OCI-LY1 (cell line): Measurements from ENCODE around the gene TMF1.

Source experiments
- H2AFZ ChIP-seq: fragments of 200-600 bp; sonication (generic), shearing (Covaris generic); 2 replicates; pipeline ENCODE4 v1.6.0; 2014; ENCODE audit warnings: antibody characterized with exemption, mild to moderate bottlenecking, low read length
- H3F3A ChIP-seq: fragments of 200-600 bp; sonication (generic), shearing (Covaris generic); 2 replicates; pipeline ENCODE4 v1.6.0; 2014; ENCODE audit warnings: mild to moderate bottlenecking, antibody characterized with exemption, low read length, moderate library complexity; ENCODE audit not compliant: insufficient read depth
- H3K27ac ChIP-seq: fragments of 200-600 bp; sonication (generic); 2 replicates; pipeline ENCODE4 v1.5.1; 2014; ENCODE audit warnings: low read length, mixed run types, mild to moderate bottlenecking, low read depth; ENCODE audit not compliant: poor library complexity, severe bottlenecking
- H3K27me3 ChIP-seq: fragments of 200-600 bp; sonication (generic); 2 replicates; pipeline ENCODE4 v1.6.0; 2014; ENCODE audit warnings: antibody characterized with exemption, mild to moderate bottlenecking, low read length, moderate library complexity; ENCODE audit not compliant: insufficient read depth
- H3K36me3 ChIP-seq: fragments of 200-600 bp; sonication (generic); 2 replicates; pipeline ENCODE4 v1.6.1; 2014; ENCODE audit warnings: mild to moderate bottlenecking, antibody characterized with exemption, low read length, moderate library complexity, mixed read lengths; ENCODE audit not compliant: insufficient read depth
- H3K4me1 ChIP-seq: fragments of 200-600 bp; sonication (generic); 2 replicates; pipeline ENCODE4 v1.5.1; 2014; ENCODE audit warnings: mild to moderate bottlenecking, low read length, moderate library complexity; ENCODE audit not compliant: insufficient read depth, severe bottlenecking
- H3K4me2 ChIP-seq: fragments of 200-600 bp; sonication (generic), shearing (Covaris generic); 2 replicates; pipeline ENCODE4 v1.6.1; 2014; ENCODE audit warnings: low read length
- H3K4me3 ChIP-seq: fragments of 200-600 bp; sonication (generic); 2 replicates; pipeline ENCODE4 v1.5.1; 2014; ENCODE audit warnings: low read length, low read depth, mild to moderate bottlenecking, mixed read lengths; ENCODE audit not compliant: poor library complexity, severe bottlenecking
- H3K79me2 ChIP-seq: fragments of 200-600 bp; shearing (Covaris generic); 2 replicates; pipeline ENCODE4 v1.6.1; 2016; ENCODE audit warnings: mixed run types, low read length, mixed read lengths; ENCODE audit not compliant: insufficient read depth
- H3K9ac ChIP-seq: fragments of 200-600 bp; sonication (generic), shearing (Covaris generic); 2 replicates; pipeline ENCODE4 v1.6.1; 2014; ENCODE audit warnings: mild to moderate bottlenecking, low read length, mixed read lengths
- H3K9me2 ChIP-seq: fragments of 200-600 bp; sonication (generic), shearing (Covaris generic); 2 replicates; pipeline ENCODE4 v1.6.1; 2014; ENCODE audit warnings: low read depth, mild to moderate bottlenecking, low read length, mixed read lengths
- H3K9me3 ChIP-seq: fragments of 200-600 bp; shearing (Covaris generic); 2 replicates; pipeline ENCODE4 v1.6.1; 2014; ENCODE audit warnings: low read length, mixed read lengths
- H4K20me1 ChIP-seq: fragments of 200-600 bp; sonication (generic), shearing (Covaris generic); 2 replicates; pipeline ENCODE4 v1.6.0; 2016; ENCODE audit warnings: mild to moderate bottlenecking, low read length; ENCODE audit not compliant: insufficient read depth
- CTCF ChIP-seq: fragments of 200-600 bp; sonication (generic), shearing (Covaris generic); IDR thresholded peaks from 2 replicates; pipeline ENCODE4 v1.5.1; 2017; ENCODE audit warnings: mild to moderate bottlenecking, antibody characterized with exemption, low read length, moderate library complexity, mixed read lengths
- EZH2 ChIP-seq: fragments of 200-600 bp; sonication (generic), shearing (Covaris generic); IDR thresholded peaks from 2 replicates; pipeline ENCODE4 v1.8.0; 2017; ENCODE audit warnings: borderline replicate concordance, mixed run types, mild to moderate bottlenecking, antibody characterized with exemption, low read length, moderate library complexity, mixed read lengths

The TMF1 gene

GRCh38 chr3:69085168-69085832 lies 33.2 kb upstream of the TMF1 start:
- H3K9me3 ChIP-seq: no peaks in the 10 kb centered on the region
- H3K27me3 ChIP-seq: no peaks in the 10 kb centered on the region
- H3K4me2 ChIP-seq: peak overlapping the region; percentile 81
- no peaks in the 10 kb centered on the region for H3K36me3 ChIP-seq
- H2AFZ ChIP-seq: peak overlapping the region; percentile 25; the same call in 1 of the 2 replicates
- H3K9me2 ChIP-seq: no peaks in the 10 kb centered on the region
- no peaks in the 10 kb centered on the region for H4K20me1 ChIP-seq
- peaks cover 75% of the 10 kb centered on the region for H3K4me1 ChIP-seq
- H3K79me2 ChIP-seq: no peaks in the 10 kb centered on the region
- TF ChIP-seq EZH2: no peak
- no peak for TF ChIP-seq CTCF
- H3K4me3 ChIP-seq: peak overlapping the region; percentile 93
- H3F3A ChIP-seq: 0 out of 2 replicates have a peak, but pooled peaks cover 8% of the 10 kb centered on the region
- peak overlapping the region; percentile 89 for H3K27ac ChIP-seq
- peak overlapping the region; percentile 85 for H3K9ac ChIP-seq

- Histone ChIP-seq H4K20me1 (no peaks in the 10 kb centered on the region), H3K4me3 (peak within 1 kb of the TSS; percentile 93), H3K9me3 (no peaks in the 10 kb centered on the region), H3K9me2 (no peaks in the 10 kb centered on the region), H3K4me2 (peak within 1 kb of the TSS; percentile 81), H3F3A (0 out of 2 replicates have a peak, but pooled peaks cover 8% of the 10 kb centered on the region), H3K79me2 (peaks cover 4% of the 10 kb centered on the region), H3K9ac (peak within 1 kb of the TSS; percentile 85), H3K36me3 (no peaks in the 10 kb centered on the region), H2AFZ (peak within 1 kb of the TSS; percentile 25; the same call in 1 of the 2 replicates), H3K27me3 (no peaks in the 10 kb centered on the region), H3K27ac (peak within 1 kb of the TSS; percentile 89), H3K4me1 (peaks cover 75% of the 10 kb centered on the region)
- TF ChIP-seq CTCF (no peak), EZH2 (no peak)
Observed at GRCh38 chr3:69084326-69085167, 32.4 kb upstream of the TMF1 start, which contains the start of gene ARL6IP5. TSS of gene ARL6IP5 (plus strand) at chr3:69084937. CDS start at chr3:69085048, 111 bp downstream.

GRCh38 chr3:69082805-69083204 lies 30.7 kb upstream of the TMF1 start:
- Histone ChIP-seq H3K36me3 (no peaks in the 10 kb centered on the region; the same call in 1 of the 2 replicates), H3K9me2 (no peaks in the 10 kb centered on the region), H3K4me1 (peaks cover 83% of the 10 kb centered on the region), H3K79me2 (peaks cover 21% of the 10 kb centered on the region), H4K20me1 (no peaks in the 10 kb centered on the region), H3K27me3 (no peaks in the 10 kb centered on the region), H3K4me2 (peak overlapping the region; percentile 51), H2AFZ (no peak overlapping the region), H3K9me3 (no peaks in the 10 kb centered on the region), H3F3A (0 out of 2 replicates have a peak, but pooled peaks cover 8% of the 10 kb centered on the region), H3K4me3 (peak overlapping the region; percentile 19), H3K27ac (peak overlapping the region; percentile 89), H3K9ac (peak overlapping the region; percentile 32; the same call in 1 of the 2 replicates)
- TF ChIP-seq EZH2: no peak
- TF ChIP-seq CTCF: no peak
